Measurements from ENCODE around the gene CCDC158.

GRCh38 chr4:76305033-76305687 is 115.8 kb downstream of the CCDC158 start:
- TF ChIP-seq CTCF (IDR thresholded peaks at IDR 0.05): no peak
- TF ChIP-seq ZFX (IDR thresholded peaks at IDR 0.05; ENCODE audit: borderline replicate concordance): no peak
